ENCODE results near the gene MSS51.

The MSS51 gene

DNA sequence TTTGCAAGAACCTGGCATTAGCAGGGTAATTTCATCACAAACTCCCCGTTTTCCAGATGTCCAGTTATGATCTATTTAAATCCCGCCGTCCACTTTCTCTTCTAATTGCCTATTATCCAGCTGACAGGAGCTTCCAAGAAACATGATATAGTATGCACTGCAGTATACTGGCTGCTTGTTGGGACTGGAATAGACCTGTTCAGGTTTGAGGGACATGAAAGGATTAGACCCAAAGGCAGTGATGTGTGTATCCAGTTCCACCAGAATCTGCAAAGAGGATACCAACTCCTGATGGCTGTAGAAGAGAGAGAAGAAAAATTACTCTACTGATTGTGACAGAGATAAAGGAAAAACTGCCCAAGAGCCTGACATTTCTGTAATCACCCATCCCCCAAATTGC, 8.9 kb downstream of the MSS51 start:
- no peak for ATAC-seq (ENCODE audit: insufficient read depth, low read depth)
- Histone ChIP-seq H3K36me3 (ENCODE audit: insufficient read depth, low read length) (peaks cover 51% of the 10 kb centered on the region), H3K27me3 (ENCODE audit: insufficient read depth, low read length, poor library complexity) (no peaks in the 10 kb centered on the region), H3K4me3 (ENCODE audit: low read depth in 1 of 2, low read length in 2 of 2) (no peak overlapping the region), H2AFZ (ENCODE audit: low read depth, low read length) (no peak overlapping the region), H3K9ac (ENCODE audit: low read depth, low read length) (no peak overlapping the region), H3K9me3 (ENCODE audit: insufficient read depth, low read length, severe bottlenecking) (no peaks in the 10 kb centered on the region), H4K20me1 (ENCODE audit: insufficient read depth, low read length) (no peaks in the 10 kb centered on the region), H3K4me1 (ENCODE audit: insufficient read depth, low read length) (no peaks in the 10 kb centered on the region), H3K4me2 (ENCODE audit: insufficient read depth, low read length) (no peak overlapping the region), H3K27ac (ENCODE audit: low read length) (no peak overlapping the region), H3K79me2 (ENCODE audit: insufficient read depth, low read length) (no peaks in the 10 kb centered on the region)
- TF ChIP-seq, protein P1, sequence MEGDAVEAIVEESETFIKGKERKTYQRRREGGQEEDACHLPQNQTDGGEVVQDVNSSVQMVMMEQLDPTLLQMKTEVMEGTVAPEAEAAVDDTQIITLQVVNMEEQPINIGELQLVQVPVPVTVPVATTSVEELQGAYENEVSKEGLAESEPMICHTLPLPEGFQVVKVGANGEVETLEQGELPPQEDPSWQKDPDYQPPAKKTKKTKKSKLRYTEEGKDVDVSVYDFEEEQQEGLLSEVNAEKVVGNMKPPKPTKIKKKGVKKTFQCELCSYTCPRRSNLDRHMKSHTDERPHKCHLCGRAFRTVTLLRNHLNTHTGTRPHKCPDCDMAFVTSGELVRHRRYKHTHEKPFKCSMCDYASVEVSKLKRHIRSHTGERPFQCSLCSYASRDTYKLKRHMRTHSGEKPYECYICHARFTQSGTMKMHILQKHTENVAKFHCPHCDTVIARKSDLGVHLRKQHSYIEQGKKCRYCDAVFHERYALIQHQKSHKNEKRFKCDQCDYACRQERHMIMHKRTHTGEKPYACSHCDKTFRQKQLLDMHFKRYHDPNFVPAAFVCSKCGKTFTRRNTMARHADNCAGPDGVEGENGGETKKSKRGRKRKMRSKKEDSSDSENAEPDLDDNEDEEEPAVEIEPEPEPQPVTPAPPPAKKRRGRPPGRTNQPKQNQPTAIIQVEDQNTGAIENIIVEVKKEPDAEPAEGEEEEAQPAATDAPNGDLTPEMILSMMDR (IDR thresholded peaks at IDR 0.05; ENCODE audit: borderline replicate concordance, extremely low read depth, low read length, poor library complexity, severe bottlenecking) = no peak
- TF ChIP-seq EZH2 (IDR thresholded peaks at IDR 0.05; ENCODE audit: borderline replicate concordance, low read depth, low read length, severe bottlenecking) = no peak
- DNase-seq = no peak

DNA sequence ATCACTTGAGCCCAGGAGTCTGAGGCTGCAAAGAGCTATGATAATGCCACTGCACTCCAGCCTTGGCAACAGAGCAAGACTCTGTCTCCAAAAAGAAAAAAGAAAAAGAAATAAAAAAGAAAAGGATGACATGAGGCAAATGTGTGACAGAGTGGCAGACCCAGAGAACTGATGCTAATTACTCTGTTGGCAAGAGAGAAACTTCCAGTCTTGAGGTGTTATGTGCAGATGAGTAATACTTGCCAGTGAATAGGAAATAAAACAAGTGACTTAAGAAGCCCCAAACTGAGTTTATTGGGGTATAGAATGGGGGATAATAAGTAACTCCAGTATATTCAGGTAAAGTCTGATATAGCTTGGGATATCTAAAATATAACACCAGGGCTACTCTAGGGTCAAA, 10.1 kb downstream of the MSS51 start:
- Histone ChIP-seq H3K9me3 (ENCODE audit: insufficient read depth, low read length, severe bottlenecking) (no peaks in the 10 kb centered on the region), H3K4me3 (ENCODE audit: low read depth in 1 of 2, low read length in 2 of 2) (no peak overlapping the region), H3K4me1 (ENCODE audit: insufficient read depth, low read length) (no peaks in the 10 kb centered on the region), H4K20me1 (ENCODE audit: insufficient read depth, low read length) (no peaks in the 10 kb centered on the region), H3K27me3 (ENCODE audit: insufficient read depth, low read length, poor library complexity) (no peaks in the 10 kb centered on the region), H3K27ac (ENCODE audit: low read length) (no peak overlapping the region), H3K36me3 (ENCODE audit: insufficient read depth, low read length) (peaks cover 50% of the 10 kb centered on the region), H3K4me2 (ENCODE audit: insufficient read depth, low read length) (no peak overlapping the region), H3K79me2 (ENCODE audit: insufficient read depth, low read length) (no peaks in the 10 kb centered on the region), H2AFZ (ENCODE audit: low read depth, low read length) (no peak overlapping the region), H3K9ac (ENCODE audit: low read depth, low read length) (no peak overlapping the region)
- DNase-seq = no peak
- no peak for ATAC-seq (ENCODE audit: insufficient read depth, low read depth)
- no peak for TF ChIP-seq EZH2 (IDR thresholded peaks at IDR 0.05; ENCODE audit: borderline replicate concordance, low read depth, low read length, severe bottlenecking)
- TF ChIP-seq, protein P1 (IDR thresholded peaks at IDR 0.05; ENCODE audit: borderline replicate concordance, extremely low read depth, low read length, poor library complexity, severe bottlenecking) = no peak

DNA sequence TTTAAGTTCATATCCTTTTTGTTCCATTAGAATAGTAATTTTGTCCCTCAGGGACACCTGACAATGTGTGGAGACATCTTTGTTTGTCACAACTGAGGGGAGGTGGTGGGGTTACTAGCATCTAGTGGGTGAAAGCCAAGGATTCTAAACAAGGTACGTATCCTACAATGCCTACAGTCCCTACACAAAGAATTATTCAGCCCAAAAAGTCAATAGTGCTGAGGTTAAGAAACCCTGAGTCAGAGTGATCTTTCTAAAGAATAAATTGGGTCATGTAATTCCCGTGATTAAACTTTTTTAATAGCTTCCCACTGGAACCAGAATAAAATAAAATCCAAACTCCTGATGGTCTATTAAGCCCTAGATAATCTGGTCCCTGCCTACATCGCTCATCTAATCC, 16.8 kb downstream of the MSS51 start:
- no peak overlapping the region for H3K9ac ChIP-seq (ENCODE audit: low read depth, low read length)
- ATAC-seq (ENCODE audit: insufficient read depth, low read depth) = no peak
- TF ChIP-seq, protein P1 (IDR thresholded peaks at IDR 0.05; ENCODE audit: borderline replicate concordance, extremely low read depth, low read length, poor library complexity, severe bottlenecking) = no peak
- no peak for TF ChIP-seq EZH2 (IDR thresholded peaks at IDR 0.05; ENCODE audit: borderline replicate concordance, low read depth, low read length, severe bottlenecking)

More for the DNA sequence above, 16.8 kb downstream of the MSS51 start:
- Histone ChIP-seq H3K9me3 (ENCODE audit: insufficient read depth, low read length, severe bottlenecking) (no peaks in the 10 kb centered on the region), H3K4me1 (ENCODE audit: insufficient read depth, low read length) (peaks cover 19% of the 10 kb centered on the region), H3K4me3 (ENCODE audit: low read depth in 1 of 2, low read length in 2 of 2) (no peak overlapping the region), H2AFZ (ENCODE audit: low read depth, low read length) (no peak overlapping the region), H3K27ac (ENCODE audit: low read length) (no peak overlapping the region), H3K4me2 (ENCODE audit: insufficient read depth, low read length) (no peak overlapping the region), H3K36me3 (ENCODE audit: insufficient read depth, low read length) (no peaks in the 10 kb centered on the region), H3K79me2 (ENCODE audit: insufficient read depth, low read length) (peaks cover 20% of the 10 kb centered on the region), H3K27me3 (ENCODE audit: insufficient read depth, low read length, poor library complexity) (no peaks in the 10 kb centered on the region), H4K20me1 (ENCODE audit: insufficient read depth, low read length) (no peaks in the 10 kb centered on the region)
- DNase-seq = no peak

All from DND-41 (cell line).